ENCODE data around the gene SPDYA.

Gene SPDYA

DNA sequence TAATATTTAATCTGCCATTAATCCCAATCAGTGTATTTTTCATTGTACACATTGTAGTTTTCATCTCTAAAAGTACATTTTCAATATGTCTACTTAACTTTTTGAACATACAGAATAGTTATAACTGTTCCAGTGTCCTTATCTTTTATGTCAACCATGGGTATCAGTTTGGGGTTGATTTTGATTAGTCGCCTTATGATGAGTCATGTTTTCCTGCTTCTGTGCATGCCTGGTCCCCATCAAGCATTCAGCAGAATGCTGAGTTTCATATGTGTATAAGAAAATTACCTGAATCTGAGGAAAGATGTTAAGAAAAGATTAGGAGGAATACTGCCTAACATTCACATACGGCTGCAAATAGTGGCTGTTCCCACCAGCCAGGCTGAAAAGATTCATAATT lies 17.7 kb downstream of the SPDYA start:
- DNase-seq: no peak

DNA sequence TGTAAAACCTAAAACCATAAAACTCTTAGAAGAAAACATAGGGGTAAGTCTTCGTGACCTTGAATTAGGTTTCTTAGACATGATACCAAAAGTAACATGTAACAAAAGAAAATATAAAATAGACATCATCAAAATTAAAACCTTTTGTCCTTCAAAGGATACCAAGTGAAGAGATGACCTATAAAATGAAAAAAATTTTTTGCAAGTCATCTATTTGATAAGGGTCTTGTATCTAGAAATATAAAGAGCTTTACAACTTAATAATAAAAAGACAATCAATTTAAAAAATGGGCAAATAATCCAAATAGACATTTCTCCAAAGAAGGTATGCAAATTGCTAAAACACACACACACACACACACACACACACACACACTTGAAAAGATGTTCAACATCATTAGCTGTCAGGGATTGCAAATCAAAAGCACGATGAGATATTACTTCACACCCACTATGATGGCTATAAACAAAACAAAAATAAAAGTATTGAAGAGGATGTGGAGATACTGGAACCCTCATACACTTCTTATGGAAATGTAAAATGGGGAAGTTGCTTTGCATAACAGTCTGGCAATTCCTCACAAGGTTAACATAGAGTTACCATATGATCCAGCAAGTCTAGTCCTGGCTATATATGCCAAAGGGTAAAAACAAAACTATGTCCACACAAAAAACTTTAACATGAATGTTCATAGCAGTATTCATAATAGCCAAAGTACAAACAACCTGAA lies 23.3 kb downstream of the SPDYA start:
- no peak for DNase-seq

DNA sequence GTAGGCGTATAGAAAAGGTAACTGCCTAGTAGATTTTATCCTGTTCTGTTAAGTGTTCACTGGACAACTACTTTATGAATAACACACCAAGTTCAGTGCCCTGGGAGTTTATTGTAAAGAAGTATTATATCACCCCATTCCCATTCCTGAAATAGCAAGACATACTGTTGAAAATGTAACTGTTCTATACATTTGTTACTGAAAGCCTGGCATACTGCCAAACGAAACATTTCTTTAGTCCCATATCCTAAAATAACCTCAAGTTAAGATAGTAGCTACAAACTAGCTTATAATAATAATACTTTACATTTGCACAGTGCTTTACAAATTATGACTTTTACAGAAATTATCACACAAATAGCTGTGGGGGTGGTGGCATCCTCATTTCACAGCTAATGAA lies 25.1 kb downstream of the SPDYA start:
- DNase-seq: no peak

DNA sequence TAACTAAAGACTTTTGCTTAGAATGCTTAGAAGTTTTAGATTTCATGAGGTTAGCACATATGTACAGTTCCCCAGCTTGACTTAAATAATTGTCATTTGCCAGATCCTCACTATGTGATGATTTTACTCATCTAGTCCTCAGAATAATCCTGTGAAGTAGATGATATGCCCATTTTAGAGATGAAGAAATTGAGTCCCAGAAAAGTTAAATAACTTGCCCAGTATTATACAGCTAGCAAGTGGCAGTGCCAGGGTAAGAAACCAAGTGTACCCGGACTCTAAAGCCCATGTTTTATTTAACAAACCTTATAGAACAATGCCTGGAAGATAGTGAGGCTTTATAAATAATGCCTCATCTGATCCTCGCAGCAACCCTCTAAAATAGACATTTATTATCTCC lies 28.3 kb downstream of the SPDYA start:
- no peak for DNase-seq

DNA sequence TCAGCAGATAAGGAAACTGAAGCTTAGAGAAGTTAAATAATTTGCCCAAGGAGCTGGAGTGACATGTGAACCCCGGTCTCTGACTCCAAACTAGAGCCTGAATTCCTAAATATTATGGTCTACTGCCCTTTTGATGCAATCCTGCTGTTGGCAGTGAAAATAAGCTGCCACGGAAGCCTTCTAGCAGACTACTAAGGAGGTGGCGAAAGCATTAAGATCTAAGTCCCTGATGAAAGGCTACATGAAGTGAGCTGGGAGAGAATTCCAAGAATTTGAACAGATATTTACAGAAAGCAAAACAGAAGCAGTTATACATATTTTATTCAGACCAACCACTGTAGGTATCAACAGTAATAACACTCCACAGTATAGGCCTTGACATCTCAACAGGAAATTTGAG lies 31.4 kb downstream of the SPDYA start:
- no peak for DNase-seq

DNA sequence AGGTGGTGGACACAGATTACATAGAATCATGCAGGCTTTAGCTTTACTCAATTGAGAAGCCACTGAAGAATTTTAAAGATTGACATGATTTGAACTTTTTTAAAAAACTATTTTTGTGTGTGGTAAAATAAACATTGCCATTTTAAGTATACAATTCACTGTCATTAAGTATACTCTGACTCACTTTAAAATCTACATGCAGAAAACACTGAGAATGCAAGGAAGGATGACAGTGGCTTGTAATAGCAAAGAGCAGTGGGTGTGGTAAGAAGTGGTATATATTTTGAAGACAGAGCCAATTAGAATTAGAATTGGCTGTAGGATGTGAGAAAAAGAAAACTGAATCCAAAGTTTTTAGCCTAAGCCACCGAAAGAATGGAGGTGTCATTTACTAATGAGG lies 44.6 kb downstream of the SPDYA start:
- no peak for DNase-seq

DNA sequence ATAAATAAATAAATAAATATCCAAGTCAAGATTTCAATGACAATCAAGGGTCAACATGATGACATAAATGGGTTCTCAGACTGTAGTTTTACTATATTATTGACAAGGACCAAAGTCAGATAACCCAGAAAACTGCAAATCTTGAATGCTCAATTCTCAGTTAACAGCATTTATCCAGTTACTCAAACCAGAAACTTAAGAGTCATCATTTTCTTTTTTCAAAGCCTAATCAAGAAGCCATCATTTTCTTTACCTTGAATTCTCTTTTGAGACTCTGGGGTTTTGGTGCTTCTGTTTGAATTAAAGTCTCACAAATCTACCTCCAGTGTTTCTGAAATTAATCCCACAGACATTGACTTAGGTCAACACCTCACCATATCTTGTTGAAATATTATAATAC lies 45.3 kb downstream of the SPDYA start:
- DNase-seq: no peak

DNA sequence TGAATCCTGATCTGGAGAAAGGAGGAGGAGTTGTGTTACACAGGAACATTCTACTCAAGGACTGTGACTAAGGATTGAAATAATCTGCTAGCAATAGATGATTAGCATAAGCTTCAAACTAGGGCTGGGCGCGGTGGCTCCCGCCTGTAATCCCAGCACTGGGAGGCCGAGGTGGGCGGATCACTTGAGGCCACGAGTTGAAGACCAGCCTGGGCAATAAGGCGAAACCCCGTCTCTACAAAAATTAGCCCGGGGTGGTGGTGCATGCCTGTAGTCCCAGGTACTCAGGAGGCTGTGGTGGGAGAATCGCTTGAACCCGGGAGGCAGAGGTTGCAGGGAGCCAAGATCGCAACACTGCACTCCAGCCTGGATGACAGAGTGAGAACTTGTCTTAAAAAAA lies 58.0 kb downstream of the SPDYA start:
- DNase-seq: no peak

DNA sequence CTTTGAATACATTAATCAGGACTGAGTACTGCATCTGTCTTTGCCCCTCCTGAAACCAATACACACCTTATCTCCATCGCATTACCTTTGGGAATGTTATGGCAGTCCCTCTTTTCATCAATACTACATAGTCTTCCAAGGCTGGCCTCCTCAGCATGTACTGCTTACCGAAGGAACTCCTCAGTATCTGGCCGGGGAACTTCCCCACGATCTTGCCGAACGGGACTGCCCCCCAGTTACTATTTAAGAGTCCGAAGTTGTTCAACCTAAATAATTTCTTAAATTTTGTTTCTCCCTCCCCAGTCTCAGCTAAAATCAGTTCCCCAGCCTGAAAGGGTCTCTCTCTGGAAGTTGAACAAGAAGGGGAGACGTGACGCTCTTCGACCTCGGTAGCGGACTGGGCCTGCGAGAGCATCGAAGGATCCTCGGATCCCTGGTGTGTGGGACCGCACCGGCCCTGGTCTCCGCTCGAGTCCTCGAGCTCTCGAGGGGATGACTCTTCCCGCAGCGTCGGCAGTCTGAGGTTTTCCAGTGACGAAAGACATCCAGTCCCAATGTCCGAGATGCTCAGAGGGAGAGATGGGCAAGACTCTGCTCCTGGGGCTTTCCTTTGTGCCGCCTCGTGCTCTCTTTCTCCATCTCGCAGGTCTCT lies 59.0 kb downstream of the SPDYA start:
- no peak for DNase-seq

DNA sequence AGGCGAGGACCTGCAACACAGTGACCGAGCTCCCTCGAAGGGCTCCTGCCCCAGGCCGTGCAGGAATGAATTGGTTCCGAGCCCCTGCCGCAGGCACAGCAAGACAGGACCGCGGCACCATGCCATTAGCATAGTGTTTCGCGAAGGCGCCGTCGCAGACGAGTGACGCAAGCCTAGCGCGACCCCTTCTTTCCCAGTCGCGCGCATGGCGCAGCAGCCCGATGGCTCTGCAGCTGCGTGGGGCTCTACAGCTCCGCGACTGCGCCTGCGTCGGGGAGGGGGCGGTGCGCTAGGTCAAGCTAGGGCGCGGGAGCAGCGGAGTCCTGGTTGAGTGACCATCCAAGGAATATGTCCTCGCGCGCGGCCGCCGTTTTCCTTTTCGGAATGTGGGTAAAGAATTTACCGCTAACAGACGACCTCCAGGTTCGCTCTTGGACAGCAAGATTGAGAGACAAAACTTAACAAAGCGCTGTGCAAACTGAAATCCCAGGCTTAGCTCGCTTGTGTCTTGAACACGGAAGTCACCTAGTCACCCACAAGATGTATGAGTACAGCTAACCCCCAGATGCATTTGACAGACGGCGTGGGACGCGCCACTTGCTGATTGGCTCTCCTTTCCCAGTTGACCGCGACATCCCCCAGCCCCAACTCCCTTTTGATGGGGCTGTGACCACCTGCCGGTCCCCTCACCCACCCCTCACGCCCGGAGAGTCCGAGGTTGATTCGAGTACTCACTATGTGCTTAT lies 59.7 kb downstream of the SPDYA start, which contains the start of gene TRMT61B:
TSS of gene TRMT61B (minus strand) at position 164 of the 746 bp plus-strand sequence. CDS start at position 132, 32 bp downstream.
- peak; percentile 69 for DNase-seq

DNA sequence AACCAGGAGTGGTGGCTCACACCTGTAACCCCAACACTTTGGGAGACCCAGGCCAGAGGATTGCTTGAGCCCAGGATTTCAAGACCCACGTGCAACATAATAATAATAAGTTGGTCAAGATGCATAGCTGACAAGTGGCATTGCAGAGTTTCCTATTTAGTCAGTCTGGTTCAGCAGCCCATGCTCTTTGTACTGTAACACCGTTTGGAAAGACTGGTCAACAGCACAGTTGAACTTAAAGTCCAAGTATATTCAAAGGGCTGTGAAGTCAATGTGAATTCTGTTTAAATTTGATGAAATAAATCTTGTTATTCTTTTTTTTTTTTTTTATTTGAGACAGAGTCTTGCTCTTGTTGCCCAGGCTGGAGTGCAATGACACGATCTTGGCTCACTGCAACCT lies 61.0 kb downstream of the SPDYA start:
- no peak for DNase-seq

DNA sequence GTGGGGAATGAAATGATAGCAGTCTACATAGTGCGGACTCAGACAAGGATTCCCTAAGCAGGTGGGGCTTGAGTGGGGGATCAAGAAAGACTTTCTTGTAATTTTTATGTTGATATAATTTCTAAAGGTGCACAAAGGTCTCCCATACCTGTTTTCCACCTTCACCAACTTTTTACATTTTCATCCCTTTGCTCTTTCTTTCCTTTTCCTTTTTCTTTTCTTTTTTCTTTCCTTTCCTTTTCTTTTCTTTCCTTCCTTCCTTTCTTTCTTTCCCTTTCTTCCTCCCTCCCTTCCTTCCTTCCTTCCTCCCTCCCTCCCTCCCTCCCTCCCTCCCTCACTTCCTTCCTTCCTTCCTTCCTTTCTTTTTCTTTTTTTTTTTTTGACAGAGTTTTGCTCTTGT lies 69.6 kb downstream of the SPDYA start:
- no peak for DNase-seq

DNA sequence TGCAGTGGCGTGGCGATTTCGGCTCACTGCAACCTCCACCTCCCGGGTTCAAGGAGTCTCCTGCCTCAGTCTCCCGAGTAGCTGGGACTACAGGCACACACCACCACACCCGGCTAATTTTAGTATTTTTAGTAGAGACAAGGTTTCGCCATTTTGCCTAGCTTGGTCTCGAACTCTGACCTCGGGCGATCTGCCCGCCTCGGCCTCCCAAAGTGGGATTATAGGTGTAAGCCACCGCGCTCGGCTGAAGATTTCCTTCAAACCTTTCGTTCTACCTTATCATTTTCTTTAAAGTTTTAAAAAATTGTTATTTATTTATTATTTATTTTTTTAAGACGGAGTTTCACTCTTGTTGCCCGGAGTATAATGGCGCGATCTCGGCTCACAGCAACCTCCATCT lies 82.9 kb downstream of the SPDYA start:
- DNase-seq: no peak

DNA sequence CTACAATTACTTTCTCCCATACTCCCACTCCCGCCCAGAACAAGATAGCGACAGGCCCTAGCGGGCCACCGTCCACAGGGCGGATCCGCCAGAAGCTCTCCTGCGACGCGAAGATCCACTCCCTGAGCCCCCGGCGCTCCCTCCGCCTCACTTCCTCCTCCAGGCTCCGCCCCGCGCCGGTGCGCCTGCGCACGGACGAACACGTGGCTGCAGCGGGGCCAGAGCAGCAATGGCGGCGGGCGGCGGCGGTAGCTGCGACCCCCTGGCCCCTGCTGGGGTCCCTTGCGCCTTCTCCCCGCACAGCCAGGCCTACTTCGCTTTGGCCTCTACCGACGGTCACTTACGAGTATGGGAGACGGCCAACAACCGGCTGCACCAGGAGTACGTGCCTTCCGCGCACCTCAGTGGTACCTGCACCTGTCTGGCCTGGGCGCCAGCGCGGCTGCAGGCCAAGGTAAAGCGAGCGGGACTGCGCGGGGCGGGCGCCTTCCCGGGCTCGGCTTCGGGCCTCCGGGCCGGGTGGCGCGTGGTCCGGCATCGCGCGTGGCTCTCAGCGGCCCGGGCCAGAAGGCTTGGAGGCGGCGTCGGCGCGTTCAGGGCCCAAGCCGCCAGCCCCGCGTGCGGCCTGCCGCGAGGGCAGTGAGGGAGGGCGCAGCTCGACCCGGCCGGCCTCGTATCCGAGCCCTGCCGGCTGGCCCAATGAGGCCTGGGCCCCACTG lies 84.0 kb downstream of the SPDYA start, which contains the start of gene WDR43:
TSS of gene WDR43 (plus strand) at position 198 of the 719 bp plus-strand sequence. CDS start at position 230, 32 bp downstream.
- DNase-seq: peak; percentile 96

DNA sequence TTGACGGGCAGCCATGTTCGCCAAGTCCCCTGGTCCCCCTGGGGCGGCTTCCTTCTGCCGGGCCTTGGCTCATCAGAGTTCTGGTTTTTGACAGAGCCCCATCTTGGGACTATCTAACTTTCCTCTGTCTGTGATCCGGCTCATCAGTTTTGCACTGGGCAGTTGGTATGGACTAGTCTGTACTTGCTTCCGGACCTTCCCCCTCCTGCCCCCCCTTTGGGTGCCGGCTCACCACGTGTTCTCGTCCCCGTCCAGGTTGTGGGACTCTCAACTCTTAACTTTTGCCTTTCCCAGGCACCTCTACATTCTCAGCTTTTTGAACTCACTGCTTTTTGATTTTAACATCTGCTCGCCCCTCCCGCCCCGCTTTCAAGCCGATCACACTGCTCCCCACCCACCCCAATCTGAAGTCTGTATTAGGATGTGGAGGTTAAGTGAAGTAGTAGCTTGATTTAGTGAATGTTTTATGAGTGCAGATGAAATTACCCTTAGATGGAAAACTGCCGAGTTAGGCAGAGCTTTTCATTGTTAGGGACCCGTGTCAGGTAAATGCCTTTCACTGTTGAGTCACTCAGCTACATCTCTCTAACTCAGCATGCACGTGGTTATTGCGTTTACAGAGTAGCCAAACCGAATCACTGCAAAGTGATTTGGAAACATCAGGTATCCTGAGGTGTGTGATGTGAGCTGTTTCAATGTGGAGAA lies 84.7 kb downstream of the SPDYA start:
- DNase-seq: no peak

DNA sequence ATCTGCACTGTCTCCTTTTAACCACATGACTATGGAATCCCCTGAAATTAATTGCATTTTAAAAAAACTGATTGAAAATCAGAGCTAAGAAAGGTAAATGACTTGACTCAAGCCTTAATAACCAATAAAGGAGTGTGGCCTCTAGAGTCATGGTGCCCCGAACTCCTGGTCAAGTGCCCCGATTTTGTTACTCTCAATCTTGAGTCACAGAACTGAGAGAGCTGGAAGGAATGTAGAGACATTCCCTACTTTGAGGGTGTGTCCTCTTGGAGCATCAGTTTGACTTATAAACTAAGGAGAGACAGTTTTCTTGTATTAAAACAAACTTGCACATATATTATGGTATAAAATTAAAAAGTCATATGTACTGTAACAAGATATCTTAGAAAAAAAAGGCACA lies 86.3 kb downstream of the SPDYA start:
- DNase-seq: no peak

DNA sequence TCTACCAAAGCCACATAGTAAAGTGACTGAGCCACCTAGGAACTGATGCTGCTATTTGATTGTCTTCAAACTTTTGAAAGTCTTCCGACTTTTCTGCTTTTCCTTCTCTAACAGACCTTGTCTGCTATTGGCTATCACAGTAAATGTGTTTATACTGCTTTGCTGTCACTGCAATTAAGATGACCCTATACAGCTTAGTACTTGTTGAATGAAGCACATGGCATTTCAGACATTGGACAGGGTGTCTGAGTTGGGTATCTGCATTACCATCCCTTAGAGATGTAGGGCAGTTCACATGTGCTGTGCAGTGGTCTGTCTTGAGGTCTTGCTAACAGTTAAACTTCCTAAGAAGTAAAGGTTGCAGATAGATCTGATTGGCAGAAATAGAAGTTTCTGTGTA lies 87.4 kb downstream of the SPDYA start:
- no peak for DNase-seq

Measured in NCI-H187 treated with DMSO at 0.1 percent for 48 hours (cell line).